Renal cortical epithelial cell (primary cell): ENCODE measurements around the gene NDRG2. TPM values are rescaled to one million over a fixed set of nuclear protein-coding genes. Genes with fewer than 3 reads are reported as not detected.

ENCODE experiments used
- DNase-seq: peaks from one replicate; pipeline ENCODE4 v3.0.0-alpha.2; 2011; ENCODE audit warnings: low read depth
- total RNA-seq: library from RNA; depleted of rRNA; stranded (reverse); fragments of >200 nt; gene quantifications from 2 replicates; pipeline ENCODE4 v1.2.3, GENCODE V29; 2014

Gene NDRG2
- total RNA-seq, 1 donor from 2014 or later: 4.6 TPM

DNA sequence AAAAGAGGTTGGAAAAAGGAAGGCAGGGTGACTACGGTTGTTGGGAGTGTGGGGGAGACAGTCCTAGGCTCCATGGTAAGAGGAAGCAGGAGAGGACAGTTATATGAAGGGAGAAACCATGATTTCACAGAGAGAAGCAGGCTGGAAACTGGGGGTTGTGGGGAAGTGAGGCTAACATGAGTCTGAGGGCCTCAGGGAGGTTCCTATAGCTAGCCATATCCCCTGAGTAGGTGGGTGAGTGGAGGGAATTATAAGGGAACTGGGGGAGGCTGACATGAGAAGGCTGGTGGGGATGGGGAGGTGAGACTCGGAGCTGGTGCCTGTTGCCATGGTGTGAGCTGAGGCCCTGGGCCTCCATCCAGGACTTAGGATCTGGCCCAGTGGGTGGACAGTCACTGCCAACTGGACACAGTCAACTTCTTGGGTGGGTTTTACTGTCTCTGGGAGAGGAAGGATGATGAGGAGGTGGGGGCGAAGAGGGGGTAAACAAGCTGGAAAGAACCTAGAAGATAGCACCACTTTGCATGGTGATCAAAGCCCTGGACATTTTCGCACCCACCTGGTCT is 8.4 kb upstream of the NDRG2 start:
- DNase-seq: no peak

DNA sequence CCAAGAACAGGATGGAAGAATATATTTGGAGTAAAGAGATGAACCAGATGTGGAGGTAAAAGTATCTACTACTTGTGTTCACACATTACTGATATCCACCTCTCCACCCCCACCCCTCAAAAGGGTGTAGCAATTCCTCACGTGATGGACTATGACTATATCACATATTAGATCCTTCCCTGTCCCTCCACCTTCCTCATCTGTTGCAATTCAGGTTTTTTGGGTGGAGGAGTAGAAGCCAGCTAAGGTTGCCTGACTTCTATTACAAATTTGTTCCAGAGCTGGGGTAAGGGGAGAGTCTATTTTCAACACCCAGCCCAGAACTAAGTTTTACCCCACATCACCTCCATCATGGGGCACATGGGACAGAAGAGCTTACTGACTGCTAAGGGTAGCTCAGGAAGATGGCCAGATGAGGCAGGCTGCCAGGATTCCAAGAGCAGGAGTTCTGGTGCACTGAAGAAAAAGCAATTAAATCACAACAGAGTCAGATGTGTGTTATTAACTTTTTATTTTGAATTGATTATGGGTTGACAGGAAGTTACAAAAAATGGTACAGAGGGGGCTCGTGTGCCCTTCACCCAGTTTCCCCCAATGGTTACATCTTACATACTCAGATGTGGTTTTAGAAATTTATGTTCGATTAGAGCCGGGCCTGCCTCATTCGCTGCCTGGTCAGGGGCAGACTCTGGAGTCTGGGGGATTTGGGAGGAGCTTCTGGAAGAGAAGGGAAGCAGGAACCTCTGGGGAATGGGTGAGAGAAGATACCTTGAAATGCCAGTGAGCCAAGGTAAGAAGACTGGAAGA is 7.7 kb upstream of the NDRG2 start:
- no peak for DNase-seq

DNA sequence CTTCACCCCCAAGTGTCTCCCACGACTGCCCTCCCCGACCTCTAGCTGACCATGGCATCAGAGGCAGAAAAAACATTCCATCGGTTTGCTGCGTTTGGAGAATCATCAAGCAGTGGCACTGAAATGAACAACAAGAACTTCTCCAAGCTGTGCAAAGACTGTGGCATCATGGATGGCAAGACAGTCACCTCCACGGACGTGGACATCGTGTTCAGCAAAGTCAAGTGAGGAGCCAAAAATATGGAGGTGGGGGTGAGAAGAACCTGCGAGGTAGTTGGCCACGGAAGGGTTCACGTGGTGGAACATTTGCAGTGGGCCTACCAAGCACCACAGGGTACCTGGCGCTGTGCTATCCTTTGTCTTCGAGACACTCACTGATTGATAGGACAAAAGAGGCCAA is 5.7 kb upstream of the NDRG2 start:
- DNase-seq: no peak

DNA sequence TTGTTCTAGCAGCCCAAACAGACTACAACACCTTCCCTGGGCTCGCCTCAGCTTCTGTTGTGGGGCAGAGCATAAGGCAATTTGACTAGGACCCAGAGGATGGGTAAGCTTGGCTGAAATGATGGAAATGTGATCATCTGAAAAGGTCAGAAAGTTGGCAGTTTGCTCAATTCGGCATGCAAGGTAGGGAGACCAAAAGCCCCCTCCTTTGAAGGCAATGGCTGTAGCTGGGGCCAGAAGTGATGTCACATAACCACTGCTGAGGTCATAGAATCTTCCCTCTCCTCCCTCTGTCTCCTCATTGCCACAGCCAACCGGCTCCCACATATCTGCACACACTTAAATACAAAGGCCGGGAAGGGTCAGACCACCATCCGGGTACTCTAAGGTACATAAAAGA is 5.1 kb upstream of the NDRG2 start, which contains the start of gene TPPP2:
TSS of gene TPPP2 (plus strand) at position 301 of the 400 bp plus-strand sequence. CDS start 365 bp downstream, outside the sequence.
- no peak for DNase-seq

DNA sequence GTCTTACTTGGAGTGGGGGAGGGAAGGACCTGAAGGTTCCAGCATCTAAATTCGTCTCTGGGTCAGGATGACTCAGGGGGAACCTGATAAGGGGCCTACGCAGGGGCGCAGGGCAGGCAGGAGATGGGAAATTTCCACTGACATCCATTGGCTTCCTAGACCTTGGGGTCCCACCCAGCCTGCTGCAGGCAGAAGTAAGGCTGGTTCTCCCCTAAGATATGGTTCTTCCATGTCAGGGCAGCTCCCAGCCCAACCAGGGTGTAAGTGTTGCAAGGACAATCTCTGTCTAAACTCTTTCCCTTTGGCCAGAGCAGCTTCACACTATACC is 2.1 kb upstream of the NDRG2 start:
- no peak for DNase-seq

DNA sequence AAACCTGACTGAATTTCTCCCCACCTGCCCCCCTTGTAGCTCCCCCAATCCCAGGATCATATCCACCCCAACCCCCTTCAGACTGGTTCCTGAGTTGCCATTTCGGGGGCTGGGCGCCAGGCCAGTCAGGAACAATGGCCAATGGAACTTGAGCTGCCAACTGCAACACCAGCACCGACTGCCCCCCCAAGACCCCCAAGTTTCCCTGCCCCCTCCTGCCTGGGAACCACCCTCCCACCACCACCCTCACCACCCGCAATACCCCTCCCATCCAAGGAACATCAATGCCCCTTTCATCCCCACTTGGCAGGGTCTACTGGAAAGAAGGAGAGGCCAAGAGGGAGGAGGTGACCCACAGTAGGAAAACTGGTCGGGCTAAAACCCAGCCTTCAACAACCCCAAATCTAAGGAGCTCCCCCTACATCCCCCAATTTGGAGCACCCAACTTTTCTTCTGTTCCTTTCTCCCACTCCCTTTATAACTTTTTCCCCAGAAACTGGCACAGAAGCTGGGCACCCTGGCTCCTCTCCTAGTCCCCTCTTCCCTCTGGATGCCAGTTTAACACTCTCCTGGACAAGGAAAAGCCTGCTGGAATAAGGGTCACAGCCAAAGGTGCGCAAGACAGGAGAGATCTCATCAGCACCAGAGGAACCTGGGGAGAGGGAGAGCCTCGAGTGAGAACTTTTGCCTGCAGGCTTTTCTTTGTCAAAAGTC is 1.6 kb upstream of the NDRG2 start:
- DNase-seq: no peak

DNA sequence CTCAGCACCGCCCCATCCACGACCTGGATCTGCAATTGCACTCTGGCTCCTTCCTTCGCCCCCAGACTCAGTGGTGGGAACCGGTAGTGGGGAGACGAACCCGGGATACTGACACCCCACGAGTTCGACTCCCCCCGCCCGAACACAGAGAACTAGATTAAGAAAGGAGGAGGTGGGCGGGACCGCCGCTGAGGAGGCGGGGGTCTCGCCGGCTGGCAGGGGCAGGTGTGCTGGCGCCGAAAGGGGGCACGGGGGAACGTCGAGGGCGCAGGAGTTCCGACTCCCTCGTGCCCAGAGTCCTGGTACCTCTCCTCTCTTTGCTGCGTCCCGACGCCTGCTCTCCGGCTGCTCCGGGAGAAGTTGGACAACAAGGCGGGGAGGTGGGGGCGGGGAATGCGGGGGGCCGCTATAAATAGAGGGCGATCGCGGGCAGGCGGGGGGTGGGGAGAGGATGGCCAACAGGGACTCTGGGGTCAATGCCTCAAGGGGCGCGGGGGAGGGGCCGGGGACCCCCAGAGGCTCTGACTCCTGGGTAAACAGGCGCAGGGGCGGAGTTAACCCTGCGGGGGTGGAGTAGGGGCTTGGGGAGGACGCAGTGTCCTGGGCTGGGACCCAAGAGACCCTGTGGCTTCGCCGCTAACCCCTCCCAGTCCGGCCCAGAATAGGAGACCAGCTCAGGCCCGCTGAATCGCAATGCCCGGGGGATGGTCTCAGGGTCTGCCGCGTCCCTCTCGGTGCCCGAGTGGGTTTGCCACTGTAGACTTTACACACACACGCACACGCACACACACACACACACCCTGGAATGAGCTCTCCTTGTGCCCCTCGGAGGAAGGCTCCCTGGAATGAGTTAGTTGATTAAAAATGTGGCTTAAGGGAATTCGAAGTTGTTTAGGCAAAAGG is 761 bp upstream of the NDRG2 start:
- no peak for DNase-seq

DNA sequence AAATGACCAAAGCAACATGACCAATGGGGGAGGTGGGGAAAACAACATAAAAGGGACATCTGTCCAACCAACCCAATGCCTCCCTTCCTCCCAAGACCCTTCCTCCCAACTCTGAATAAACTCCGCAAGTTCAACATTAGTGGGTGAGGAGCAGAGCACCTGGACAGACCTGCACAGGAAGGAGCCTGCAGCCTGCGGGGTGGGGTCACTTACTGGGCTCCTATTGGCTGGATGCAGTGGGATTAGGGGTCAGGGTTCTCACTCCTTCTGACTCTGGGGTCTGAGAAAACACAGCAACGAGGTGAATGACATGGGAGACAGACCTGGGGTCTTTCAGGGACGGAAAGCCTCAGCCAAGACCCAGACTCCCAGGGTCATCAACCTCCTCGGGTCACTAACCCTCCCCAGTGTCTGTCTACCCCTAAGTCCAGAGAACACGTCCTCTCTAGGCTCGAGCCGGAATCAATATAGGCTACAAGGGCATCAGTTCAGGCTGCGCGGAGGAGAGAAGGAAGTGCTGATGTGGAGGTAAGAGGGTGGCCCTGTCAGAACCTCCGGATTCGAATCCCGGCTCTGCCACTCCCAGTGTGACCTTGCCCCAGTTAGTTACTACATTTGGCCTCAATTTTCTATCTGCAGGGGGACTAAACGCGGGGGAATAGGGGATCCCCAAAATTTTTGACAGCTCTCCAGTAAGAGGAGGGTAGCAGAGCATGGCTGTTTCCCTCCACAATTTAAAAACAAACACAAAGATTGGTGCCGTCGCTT is 860 bp downstream of the NDRG2 start:
- DNase-seq: no peak

DNA sequence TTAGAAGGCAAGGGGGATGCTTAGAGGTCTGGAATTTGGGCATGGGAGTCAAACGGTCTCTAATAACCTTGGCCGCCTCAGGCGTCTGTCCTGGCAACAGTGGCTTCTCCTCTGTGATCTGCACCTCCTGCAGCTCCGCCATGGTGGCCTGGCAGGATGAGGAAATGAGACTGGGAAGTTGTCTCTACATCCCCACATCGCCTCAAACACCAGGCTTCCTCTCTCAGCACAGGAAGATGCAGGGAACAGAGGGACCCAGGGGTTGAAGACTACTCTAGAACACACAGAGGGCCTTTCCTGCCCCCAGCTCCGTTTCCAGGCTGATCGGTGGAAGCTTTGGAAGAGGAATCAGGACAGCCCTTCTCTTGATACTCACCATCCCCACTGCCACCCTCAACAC is 1.7 kb downstream of the NDRG2 start:
- no peak for DNase-seq

DNA sequence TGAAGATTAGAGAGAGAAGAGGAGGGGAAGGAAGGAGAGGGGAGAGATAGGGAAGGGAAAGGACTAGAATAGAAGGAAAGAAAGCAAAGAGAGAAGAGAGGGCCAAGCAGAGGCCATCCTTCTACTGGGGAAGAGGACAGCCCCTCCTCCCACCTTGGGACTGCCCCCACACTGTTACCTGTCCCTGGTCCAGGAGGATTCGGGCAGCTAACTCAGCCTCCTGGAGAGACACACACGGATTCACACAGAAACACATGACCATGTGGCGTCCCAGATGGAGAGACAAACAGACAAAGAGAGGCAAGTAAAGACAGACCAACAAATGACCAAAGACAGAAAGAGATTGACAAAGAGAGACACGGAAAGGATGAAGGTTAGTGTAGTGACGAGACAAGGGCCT is 2.2 kb downstream of the NDRG2 start:
- DNase-seq: no peak

DNA sequence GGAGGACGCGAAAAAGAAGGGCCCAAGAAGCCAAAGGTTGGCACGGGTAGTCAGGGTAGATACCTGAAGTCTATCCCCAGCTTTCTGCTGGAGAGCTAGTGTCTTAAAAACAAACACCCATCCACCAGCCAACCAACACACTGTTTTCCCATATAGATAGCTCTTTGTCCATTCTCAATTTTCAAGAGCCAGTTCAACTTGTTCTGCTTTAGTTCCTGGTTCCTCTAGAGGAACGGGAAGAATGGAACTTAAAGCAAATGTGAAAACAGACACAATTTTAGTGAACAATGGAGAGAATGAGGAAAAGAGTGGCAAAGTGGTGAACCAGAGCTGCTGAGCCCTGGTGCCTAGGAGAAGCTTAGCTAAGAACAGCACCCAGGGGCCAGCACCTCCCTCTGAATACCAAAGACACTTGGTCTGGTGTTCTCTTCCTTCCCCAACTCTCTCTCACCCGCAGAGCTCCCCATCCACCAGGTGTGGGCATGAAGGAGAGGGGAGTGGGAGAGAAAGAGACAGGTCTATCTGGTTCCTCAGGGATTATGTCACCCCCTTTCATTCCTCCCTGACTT is 3.8 kb downstream of the NDRG2 start:
- peak; percentile 13 for DNase-seq

DNA sequence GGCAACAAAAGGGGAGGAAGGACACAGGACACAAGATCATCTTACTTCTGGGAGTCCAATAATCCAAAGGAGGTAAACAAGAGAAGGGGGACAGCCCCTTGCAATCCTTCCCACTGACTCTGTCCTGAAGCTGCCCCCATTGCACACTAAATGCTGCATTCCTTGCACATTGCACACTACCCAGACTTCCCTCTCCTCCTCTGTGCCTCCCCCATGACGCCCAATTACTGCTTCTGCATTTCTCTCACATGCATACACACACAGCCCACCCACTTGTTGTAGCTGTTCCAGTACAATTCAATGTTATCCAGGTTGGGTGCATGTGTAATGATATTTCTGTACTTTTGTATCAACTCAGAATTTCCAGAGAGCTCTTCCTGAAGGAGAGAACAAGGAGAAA is 5.5 kb downstream of the NDRG2 start:
- DNase-seq: no peak

DNA sequence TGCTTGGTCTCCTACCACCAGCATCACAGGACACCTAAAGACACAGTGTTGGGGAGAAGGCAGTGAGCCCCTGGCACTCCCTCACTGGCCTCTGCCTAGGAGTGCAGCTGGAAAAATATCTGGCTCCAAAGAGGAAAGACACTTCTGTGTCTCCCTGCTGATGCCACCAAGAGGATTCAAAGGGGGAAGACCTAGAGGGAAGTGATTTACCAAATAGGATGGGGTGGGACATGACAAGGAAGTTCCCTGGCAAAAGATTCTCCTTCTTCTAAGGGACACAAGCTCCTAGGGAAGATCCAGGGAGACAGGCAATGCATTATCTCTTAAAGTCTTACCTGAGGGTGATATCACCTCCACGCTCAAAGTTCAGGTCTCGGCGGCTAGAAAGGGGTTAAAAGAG is 6.1 kb downstream of the NDRG2 start:
- DNase-seq: no peak

DNA sequence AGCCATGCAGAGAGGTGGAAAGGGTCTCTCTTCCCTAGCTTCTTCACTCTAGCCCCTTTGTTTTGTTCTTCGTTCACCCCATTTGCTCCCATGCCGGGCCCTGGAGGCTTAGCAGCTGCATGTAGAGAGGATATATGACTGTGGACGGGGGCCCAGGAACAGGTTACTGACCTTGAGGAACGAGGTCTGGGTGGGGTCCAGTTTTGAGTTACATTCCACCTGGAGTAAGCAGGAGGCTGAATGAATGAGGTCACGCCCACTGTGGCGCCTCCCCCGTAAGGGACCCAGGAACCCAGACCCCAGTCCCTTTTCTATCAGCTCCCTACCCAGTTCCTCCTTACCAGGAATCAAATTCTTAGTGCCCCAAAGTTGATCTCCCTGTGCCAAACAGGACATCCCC is 6.6 kb downstream of the NDRG2 start:
- no peak for DNase-seq

DNA sequence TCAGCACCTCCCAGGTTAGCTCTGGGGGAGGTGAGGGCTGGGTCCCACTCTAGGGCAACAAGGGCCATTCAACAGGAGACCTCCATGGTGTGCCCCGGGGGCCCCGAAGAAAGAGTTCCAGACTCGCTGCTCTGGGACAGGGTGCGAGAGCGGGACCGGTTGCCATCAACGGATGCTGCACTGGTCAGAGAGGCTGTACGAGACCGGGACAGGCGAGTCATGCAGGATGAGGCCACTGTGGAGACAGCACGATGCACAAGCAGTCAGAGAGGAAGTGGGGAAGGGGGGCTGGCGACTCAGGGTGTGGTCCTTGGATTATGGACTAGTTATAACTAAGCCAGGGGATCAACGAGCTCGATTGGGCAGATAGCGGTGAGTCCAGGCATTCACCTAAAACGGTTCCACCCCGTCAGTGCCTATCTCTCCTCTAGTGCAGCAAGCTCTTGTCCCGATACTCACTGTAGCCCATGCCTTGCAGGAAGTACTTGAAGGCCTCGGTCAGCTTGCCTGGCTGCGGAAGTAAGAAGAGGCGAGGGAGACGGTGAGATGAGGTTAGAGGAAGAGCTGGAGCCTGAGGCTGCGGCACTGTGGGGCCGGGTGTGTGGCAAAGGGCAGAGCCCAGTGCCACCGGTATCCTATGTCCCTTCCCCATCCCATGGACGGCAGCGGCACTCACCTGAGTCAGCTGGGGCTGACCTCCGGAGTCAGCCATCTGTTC is 7.2 kb downstream of the NDRG2 start:
- no peak for DNase-seq

DNA sequence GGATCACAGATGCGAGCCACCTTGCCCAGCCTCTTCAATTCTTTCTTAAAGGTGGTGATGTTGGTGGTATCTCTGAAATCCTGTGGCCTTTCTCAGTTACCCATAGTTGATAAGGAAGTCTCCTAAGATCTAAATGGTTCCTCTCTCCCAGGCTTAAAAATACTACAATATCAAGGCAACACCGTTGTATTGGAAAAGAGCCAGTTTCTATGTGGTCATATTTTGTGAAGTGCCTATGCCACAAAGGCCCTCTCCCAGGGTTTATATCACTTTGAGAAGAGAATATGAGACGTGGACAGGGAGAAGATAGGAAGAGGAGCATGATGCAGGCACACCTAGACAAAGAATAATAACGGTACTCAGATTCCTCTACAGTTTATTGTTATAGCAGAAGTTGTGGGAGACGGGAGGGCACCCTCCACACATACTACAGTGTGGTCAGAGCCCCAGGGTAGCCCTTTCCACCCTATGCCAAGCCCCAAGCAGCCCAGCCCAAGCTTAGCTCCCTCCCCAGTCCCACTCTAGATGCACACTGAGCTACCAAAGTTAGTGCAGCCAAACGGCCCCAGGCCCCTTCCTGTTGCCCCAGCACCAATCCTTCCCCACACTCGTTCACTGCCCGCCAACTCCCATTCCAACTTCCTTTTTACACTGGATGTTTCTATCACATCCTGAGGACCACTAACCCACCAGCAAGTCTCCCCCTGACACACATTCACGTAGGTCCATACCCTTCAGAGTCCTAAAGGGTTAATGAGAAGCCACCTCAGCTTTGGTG is 8.3 kb downstream of the NDRG2 start:
- no peak for DNase-seq

DNA sequence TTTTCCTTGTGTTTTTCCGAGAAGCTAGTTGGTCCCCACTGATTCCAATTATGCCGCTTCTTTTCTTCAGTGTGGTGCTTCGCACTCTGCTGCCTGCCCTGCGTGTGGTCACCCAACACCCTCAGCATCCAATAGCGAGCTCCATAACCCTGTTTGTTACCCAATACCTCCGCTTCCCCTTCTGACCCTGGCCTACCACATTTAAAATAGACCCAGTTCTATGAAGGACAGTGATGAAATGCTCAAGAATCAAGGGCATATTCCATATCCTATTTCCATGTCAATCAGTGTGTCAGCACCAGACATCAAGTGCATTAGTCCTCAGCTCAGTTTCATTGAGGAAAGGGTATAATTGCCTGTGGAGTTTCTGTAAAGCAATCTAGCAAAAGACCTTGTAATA is 9.5 kb downstream of the NDRG2 start:
- DNase-seq: no peak

DNA sequence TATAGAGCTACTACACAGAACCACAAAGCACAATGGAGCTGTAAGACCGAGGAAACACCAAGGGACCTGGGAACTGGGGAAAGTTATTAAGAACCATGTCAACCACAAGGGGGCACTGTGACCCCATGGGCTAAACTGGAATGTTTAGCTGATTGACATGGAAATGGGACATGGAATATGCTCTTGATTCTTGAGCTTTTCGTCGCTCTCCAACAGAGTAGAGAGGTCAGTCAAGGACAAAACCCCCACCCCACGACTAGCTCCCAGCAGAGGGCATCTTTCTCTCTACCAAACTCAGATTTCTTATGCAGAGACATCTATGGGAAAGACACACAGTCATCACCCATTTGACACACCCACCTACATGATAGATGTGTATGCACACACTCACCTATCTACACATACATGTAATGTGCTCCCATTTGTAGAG is 10.1 kb downstream of the NDRG2 start:
- DNase-seq: peak; percentile 79

DNA sequence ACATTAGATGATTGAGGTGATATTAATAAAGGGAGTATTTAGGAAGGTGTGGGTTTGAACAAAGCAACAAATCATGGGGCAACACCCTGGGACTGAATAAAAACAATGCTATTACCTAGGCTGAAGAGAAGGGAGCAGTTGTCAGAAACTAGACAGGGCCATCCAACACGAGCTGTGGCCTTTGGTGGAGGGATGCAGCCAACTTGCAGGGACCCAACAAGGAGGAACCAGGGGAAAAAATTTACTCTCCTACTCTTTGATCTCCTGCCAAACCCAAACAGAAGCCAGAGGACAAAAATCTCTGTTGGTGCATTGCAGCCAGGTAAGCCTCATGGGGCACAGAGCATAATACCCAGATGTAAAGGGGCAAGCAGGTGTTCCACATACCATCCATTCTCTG is 13.7 kb downstream of the NDRG2 start:
- DNase-seq: no peak
